CD1c-positive myeloid dendritic cell (primary cell): Measurements from ENCODE around the gene CRYBG1.

Experiments used
- DNase-seq: peaks from one replicate; pipeline ENCODE4 v3.0.0-alpha.2; 2016; ENCODE audit errors: extremely low spot score

CRYBG1 gene

DNA sequence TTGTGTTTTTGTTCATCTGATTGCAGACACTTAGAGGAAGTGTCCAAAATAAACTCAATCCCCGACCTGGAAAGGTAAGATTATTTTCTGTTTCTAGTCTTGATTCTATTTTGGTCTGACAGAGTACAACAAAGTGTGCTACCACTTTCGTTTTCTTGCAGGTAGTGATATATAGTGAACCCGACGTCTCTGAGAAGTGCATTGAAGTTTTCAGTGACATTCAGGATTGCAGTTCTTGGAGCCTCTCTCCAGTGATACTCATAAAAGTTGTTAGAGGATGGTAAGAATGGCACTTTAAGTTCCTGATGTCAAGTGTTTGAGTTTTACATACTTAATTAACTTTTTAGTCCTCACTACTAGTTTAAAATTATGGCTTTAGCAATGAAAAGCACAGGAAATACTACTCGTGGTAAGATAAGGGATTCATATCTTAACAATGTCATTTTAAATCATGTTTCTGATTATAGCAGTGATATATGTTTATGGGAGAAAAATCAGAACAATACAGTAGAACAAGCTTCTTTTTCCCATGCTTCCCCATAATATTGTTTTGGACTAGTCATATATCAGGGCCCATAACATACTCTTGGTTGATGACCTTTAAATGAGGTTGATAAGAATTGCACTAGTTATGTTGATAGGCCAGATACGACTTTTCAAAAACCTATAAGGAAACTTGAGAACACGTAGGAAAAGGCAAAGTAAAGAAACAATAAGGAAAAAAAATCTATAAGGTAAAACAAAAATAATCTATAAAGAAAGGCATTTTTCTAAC, 164.8 kb downstream of the CRYBG1 start:
- DNase-seq, result no peak

GRCh38 chr6:106525882-106526275, 165.4 kb downstream of the CRYBG1 start:
- no peak for DNase-seq

- DNase-seq, result no peak
Observed at GRCh38 chr6:106527117-106527516, 166.6 kb downstream of the CRYBG1 start.

DNA sequence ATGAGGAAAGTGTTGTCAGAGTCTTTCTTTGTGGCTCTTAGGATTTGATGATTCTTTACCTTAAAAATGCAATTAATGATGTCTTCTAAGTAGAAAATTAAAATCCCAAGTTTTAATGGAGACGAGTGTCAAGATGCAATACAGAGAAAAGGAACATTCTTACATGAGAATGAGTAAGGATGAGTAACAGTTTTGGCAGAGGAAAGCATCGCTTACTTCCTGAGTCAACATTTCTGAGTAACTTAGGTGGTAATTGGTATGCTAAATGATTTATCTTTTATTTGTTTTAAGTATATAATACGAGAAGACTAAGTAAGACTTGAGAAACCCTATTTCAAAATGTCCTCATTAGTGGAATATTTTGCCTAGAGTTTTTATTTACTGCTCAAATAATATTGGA, 167.5 kb downstream of the CRYBG1 start:
- DNase-seq, result no peak

DNA sequence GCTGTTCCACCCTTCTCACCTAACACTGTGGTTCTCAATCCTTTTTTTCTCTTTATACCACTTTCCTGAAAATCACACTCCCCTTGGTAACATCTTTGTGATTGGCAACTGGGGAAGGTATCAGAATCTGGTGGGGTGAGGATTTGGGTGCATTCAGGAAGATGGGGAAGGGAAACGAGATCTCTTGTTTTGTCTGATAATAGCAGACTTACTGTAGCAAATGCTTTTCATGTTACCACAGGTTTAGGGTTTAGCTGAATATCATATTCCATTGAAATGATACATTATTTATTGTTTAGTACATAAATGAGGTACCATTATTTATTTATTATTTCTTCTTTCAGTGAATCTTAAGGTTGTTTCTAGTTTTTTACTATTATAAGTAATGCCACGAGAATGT, 168.0 kb downstream of the CRYBG1 start:
- no peak for DNase-seq

GRCh38 chr6:106529438-106529837, 168.9 kb downstream of the CRYBG1 start:
- DNase-seq, result no peak

GRCh38 chr6:106530026-106530425, 169.5 kb downstream of the CRYBG1 start:
- DNase-seq, result no peak

DNA sequence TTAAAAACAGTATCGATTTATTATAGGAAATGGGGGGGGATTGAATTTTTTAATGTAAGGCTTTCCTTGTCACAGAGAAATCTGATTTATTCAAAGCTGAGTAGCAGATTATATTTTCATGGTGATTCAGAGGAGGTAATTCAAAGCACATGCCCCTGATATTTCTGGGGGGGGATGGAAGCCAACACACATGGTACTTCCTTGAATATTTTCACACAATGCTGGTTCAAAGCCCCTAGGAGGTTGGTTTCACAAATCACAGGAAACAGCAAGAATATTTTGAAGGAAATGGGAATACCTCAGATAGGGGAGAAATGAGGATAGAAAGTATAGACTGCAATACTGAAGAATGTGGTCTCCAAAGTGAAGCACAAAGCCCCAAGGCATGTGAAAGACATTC, 170.0 kb downstream of the CRYBG1 start:
- no peak for DNase-seq

GRCh38 chr6:106533054-106533453, 172.5 kb downstream of the CRYBG1 start:
- no peak for DNase-seq

DNA sequence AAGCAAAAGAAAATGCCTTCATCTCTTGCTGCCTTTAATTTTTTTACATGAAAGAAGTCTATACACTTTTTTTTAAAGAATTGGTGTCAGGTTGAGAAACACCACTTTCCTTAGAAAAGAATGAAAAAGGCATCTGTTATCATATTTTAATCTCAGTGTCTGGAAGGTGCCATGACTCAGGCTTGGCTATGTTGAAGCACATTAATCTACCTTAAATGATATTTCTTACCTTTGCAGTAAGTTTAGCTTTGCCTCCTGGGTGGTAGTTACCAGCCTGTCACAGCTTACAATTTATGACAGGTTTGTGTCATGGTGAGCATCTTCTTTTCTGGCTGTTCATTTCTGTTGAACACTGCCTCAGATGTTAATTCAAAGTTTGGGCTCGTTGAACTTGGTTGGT, 173.5 kb downstream of the CRYBG1 start:
- DNase-seq, result no peak

GRCh38 chr6:106534564-106534982, 174.1 kb downstream of the CRYBG1 start:
- DNase-seq, result no peak

DNA sequence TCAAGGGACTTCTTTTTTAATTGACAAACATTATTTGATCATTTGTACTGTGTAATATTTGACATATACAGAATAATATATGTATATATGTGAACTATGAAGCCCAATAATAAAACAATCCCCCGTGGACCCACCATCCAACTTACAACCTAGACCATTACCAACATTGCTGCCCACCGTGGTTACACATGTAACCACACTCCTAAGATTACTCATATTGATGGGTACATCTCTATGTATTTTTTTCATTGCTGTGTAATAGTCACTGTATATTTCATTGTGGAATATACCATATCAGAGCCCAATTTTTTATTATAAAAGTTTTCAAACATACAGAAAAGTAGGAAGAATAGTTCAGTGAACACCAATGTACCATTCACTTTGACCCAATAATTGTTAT, 174.5 kb downstream of the CRYBG1 start:
- DNase-seq, result no peak

DNA sequence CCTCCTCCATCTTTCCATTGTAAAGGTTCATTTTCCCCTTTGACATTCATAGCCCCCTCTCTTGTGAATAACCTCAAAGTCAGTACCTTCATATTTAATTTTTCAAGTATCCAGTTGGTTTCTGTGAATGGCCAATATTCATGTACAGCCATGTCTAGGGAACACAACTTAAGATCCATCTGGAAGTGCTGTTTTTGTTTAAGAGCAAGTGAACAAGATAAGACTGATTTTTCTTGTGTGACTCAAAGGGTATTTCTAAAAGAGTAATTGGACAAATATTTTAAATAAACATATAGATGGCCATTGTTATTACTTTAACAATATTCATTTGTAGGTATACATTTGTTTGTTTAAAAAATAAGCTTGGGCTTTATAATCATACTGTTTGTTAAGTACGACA, 175.8 kb downstream of the CRYBG1 start:
- DNase-seq, result no peak

- peak; percentile 40 for DNase-seq
Observed at GRCh38 chr6:106536851-106537250, 176.3 kb downstream of the CRYBG1 start.

DNA sequence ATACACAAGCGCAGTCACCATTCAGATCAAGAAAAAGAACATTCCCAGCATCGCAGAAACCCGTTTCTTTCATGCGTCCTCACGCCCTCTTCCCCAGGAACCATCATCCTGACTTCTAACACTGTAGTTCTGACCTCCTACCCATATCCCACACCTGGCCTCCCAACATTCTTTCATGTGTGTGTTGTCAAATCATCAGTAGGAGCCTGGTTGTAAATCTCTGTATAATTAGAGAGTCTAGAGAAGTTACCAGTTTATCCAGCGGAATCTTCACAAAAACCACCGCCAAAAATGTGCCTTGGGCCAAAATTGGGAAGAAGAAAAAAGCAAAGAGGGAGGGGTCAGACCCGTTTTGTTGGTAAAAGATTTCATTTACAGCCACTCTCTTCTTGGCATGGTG, 177.1 kb downstream of the CRYBG1 start:
- no peak for DNase-seq

GRCh38 chr6:106538145-106538544, 177.6 kb downstream of the CRYBG1 start:
- DNase-seq, result peak; percentile 66

DNA sequence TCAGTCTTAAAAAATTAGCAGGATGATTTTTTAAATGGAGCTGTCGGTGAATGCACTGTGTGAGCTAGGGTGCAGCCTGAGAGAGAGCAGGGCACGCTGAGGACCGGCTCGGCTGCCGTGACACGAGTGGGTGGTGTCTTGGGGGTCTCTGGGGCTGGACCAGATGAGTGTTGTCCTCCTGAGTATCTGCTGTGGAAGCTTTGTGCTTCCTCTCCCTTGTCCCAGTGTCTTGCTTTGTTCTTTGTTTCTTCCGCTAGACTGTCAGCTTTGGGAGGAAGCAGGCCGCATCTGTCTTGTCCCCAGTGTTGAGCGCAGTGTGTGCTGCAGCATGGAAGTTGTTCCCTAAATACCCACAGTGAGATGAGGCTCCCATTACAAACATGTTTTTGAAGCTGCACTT, 179.4 kb downstream of the CRYBG1 start:
- DNase-seq, result peak; percentile 56

GRCh38 chr6:106540432-106540831, 179.9 kb downstream of the CRYBG1 start:
- DNase-seq, result no peak

GRCh38 chr6:106540907-106541306, 180.4 kb downstream of the CRYBG1 start:
- no peak for DNase-seq

DNA sequence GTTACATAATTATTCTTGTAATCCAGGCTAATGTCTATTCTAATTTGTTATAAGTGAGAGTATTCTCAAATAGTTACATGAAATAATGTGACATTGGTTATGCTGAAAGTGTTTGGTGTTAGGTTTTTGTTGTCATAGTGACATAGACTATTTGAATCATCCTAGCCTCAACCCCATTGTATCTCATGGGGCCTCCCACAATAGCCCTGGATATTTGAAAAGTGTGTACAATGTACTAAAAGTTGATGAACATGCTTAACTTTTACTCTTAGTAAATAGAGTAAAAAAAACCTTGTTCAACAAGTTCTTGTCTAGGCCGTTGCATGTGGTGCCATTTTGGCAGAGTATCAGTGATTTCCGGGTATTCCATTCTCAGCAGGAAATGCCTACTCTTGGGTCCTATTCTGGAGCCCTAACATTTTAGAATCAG, 185.8 kb downstream of the CRYBG1 start:
- peak; percentile 32 for DNase-seq

DNA sequence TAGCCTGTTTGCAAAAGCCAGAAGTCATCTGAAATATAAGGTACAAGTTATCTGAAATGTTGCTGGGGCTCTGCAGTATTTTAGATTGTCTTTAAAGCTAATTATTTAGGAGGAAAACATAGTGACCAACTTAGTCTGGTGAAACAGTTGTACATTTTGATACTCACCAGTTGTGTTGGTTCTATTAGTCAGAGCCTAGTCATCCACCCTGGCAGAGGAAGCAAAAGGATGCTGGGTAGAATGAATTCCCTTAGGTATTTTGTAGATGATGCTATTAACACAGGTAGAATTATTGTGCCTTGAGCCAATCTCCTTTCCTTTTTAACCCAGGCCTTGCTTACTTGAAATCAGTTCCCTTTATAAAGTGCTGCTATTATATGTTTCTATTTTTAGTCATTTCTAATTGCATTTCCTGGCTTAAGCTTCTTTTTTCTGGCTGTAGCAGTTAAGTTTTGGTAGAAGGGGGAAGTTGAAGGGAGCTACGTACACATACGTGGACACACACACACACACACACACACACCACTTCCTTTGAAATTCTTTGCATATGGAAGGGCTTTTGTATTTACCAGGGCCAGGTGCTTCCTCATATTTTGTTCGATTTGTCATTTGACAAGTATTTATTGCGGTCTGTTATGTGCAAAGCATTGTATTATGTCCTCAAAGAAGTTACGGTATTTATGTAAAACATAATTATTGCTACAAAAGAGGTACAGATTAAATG, 186.3 kb downstream of the CRYBG1 start:
- peak; percentile 85 for DNase-seq

- DNase-seq, result peak; percentile 44
Observed at GRCh38 chr6:106547601-106548453, 187.3 kb downstream of the CRYBG1 start.
